Superior temporal gyrus (tissue), 1 donor: ENCODE results near the gene EHMT1.
A peak's percentile ranks its signal among the peaks of the same experiment; 100 is the strongest.

Experiments
- DNase-seq: peaks from one replicate; pipeline ENCODE4 v3.0.0-alpha.2; 2016; ENCODE audit errors: extremely low spot score

The EHMT1 gene

DNA sequence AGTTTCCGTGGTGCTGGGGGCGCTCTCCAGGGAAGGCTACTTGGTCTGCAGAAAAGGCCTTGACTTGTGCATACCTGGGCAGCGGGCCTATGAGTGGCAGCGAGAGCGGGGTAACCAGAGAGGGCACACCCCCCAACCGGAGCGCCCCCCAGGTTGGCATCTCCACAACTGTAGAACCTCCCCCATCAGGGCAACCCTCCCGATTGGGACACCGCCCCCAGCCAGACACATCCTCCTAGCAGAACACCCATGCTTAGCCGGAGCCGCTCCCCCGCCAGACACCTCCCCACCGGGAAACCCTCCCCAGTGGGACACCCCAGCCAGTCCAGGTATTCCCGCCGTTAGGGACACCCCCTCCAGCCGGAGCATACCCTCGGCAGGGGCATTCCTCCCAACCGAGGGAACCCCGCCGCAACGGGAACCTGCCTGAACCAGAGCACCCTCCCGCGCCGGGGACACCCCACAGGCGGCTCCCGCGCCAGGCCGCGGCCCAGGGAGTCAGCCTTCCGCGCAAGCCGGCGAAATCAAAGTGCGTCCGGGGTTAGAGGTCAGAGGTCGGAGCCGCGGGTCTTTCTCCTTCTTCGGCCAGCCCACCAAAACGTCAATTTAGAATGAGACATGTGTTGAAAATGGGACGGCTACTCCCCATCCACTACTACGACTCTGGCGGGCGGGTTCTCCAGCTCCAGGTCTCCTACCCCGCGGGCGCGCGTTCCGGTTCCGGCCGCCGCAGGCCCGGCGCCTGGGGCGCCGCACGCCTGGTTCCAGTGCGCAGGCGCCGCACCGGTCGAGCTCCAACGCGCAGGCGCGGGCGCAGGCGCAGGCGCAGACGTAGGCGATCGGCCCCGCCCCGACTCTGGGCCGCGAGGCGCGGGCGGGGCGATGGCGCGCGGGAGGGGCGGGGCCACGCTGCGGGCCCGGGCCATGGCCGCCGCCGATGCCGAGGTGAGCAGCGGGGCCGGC lies at the start of gene EHMT1:
Gene EHMT1 (plus strand): TSS at position 901 of the 963 bp plus-strand sequence. CDS start 24 bp downstream, at position 925.
- peak; percentile 88 for DNase-seq

DNA sequence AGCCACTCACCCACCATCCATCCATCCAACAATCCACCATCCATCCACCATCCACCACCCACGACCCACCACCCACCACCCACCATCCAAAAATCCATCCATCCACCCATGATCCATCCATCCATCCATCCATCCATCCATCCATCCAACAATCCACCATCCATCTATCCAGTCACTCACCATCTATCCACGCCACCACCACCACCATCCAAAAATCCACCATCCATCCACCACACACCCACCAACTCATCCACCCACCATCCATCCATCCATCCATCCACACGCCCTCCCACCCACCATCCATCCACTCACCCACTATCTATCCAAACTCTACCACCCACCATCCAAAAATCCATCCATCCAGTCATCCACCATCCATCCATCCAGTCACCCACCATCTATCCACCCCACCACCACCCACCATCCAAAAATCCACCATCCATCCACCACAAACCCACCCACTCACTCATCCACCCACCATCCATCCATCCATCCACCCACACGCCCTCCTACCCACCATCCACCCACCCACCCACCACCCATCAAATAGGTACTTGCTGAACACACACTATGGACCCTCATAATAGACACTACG lies 49.1 kb upstream of the EHMT1 start:
- no peak for DNase-seq

DNA sequence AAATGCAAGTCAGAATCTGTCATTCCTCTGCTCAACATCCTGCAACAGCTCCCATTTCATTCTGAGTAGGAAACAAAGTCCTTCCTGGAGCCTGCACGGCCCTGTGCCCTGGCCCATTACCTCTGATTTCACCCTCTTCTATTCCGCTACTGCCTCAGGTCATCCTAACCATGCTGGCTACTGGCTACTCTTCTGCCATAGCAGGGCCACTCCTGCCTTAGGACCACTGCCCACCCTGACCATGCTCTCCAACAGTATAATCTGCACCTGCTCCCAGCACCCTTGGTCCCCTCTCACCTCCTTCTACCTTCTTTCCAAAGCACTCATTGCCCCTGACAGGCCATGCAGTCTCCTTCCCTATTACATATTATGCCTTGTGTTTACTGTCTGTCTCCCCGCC lies 48.2 kb upstream of the EHMT1 start:
- no peak for DNase-seq

DNA sequence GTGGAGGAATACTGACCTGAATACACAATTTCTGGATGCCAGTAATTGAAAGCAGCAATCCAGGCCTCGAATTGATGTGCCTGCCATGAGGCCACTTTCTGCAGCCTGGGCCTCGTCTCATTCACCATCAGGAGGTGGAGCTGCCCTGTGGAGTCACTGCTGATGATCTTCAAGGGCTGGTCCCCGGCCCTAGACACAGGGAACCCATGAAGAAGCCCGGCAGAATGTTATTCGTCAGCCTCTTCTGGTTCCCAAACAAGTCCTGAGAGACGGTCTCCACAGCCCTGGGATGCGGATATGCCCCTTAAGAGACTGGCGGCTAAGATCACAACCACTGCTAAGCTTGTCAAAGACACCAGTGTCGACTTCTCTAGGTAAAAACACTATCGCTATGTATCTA lies 44.6 kb upstream of the EHMT1 start:
- DNase-seq, result no peak

DNA sequence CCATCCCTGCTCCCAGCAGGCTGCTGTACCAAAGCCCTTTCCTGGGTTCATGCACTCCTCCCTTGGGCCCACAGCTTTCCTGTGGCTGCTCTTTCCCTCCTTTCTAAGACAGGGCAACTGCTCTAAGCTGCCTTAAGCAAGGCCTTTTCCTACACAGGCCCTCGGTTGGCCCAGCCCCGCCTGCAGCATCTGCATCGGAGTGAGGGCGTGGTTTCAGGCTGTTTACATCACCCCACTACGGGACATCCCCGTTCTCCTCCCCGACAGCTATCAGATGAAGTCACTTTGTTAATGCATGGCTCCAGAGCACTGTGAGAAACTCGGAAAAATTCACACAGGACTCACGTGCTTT lies 43.5 kb upstream of the EHMT1 start:
- DNase-seq, result peak; percentile 57

DNA sequence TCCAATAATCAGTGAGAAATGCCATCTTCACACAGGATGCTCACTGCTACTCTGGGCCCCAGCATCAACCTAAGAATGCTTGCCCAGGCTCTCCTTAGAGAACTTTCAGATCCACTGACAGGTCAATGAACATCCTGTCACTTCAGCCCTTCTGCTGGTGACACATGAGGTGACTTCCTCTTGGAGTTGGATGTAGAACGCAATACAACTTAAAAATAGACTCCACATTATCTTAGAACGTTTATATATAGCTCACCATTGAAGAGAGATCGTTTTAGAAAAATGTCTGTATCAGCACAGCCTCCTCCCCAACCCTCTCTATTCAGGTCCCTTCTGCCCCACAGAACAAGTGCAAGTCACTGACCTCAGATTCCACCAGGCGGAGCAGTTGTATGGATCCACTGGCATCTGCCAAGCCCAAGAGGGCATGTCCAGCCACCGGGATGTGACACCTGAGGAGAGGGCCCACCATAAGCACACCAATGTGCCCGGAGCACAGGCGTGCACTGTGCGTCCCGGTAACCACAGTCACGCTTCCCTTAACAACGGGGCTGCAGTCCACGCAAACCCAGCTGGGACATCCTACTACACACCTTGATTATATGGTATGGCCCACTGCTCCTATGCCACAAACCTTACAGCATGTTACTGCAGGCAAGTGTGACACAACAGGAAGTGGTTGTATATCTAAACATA lies 42.9 kb upstream of the EHMT1 start:
- DNase-seq, result no peak

DNA sequence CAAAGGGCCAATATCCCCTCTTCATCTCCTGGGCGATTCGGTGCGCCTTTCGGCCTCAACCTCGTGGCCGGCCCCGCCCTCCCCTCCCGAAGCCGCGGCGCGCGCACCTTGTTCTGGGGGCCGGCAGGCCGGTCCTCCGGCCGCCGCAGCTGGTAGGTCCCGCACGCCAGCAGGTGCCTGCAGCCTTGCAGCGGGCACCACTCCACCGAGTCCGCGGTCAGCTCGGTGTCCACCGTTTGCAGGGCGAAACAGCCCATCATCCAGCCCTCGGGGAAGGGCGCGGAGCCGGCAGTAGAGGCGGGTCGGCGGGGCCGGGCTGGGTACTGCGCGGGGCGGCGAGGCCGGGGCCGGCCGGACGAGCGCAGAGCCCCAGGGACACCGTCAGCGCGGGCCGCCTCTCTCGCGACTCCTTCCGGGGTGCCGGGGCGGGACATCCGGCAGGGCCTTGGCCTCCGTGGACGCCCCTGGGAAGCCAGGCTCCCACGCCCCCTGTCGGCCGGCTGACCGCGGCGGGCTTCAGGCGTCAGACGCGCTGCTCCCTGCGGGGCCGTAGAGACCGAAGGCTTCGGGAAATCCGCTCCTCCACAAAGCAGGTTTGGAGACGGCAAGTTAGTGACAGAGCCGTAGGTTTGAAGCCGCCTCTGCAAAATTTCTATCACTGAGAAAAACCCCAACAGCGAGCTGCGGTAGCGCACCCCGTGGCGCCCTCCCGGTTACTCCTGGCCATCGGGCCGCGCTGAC lies 40.1 kb upstream of the EHMT1 start, which contains the start of gene DPH7:
Gene DPH7 (minus strand): TSS at position 408 of the 741 bp plus-strand sequence. CDS start 148 bp downstream, at position 260.
- peak; percentile 97 for DNase-seq

DNA sequence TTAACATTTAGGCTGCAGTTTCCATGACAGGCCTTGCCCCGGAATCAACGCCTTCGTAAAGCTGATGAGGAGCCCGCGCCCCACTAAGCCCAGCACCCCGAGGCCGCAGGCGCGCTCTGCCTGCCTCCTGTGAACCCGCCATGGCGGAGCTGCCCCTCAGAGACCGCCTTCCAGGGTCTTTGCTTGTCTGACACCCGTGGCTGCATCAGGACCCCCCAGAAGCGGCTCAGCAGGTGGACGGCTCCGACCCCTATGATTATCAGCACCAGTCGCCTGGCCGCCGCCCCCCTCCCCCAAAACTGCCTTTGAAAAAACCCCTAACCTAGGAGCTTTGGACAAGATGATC lies 39.6 kb upstream of the EHMT1 start:
- no peak for DNase-seq

DNA sequence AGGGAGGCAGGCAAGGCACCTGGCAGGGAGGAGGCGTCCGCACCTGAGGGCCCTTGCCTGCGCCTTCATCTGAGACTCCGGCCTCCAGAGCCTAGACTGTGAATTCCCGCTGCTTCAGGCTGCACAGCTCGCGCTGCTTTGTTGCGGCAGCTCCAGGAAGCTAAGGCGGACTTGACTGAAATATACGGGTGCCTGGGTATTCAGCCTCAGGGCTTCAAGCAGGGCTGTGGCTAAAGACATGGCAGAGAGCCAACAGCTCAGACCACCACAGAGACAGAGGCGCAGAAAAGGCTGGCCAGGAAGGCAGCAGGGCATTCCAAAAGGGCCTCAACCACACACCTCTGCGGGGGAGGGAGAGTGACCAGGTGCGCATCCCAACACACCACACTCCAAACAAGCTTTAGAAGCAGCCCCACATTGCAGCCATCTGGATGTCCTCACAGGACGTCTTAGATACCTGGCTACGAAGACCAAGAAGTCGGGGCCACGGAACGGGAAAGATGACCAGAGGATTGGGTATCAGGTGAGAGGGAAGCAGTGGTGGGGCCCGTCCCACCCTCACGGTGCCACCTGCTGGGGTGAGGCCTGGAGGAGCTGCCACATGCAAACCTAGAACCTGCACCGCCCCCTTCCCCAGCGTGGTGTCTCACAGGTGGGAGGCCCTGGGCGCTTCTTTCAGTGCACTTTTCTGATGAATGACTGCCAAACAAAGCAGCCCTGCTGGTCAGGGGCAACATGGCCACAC lies 38.4 kb upstream of the EHMT1 start:
- no peak for DNase-seq

DNA sequence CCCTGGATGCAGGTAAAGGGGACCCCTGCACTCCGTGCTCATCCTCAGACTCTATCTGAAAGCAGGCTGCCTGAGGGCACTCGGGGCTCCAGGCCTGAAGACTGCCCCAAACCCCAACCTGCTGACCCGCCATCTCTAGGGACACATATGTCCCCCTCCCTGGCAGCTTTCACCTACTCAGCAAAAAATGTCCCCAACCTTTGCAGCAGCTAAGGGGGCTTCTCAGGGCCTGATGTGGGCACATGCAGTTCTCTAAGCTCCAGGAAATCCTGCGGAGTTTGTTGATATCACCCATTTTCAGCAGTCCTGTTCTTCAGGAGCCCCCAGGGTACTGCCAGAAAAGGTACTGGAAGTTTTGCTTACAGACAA lies 37.9 kb upstream of the EHMT1 start:
- no peak for DNase-seq

DNA sequence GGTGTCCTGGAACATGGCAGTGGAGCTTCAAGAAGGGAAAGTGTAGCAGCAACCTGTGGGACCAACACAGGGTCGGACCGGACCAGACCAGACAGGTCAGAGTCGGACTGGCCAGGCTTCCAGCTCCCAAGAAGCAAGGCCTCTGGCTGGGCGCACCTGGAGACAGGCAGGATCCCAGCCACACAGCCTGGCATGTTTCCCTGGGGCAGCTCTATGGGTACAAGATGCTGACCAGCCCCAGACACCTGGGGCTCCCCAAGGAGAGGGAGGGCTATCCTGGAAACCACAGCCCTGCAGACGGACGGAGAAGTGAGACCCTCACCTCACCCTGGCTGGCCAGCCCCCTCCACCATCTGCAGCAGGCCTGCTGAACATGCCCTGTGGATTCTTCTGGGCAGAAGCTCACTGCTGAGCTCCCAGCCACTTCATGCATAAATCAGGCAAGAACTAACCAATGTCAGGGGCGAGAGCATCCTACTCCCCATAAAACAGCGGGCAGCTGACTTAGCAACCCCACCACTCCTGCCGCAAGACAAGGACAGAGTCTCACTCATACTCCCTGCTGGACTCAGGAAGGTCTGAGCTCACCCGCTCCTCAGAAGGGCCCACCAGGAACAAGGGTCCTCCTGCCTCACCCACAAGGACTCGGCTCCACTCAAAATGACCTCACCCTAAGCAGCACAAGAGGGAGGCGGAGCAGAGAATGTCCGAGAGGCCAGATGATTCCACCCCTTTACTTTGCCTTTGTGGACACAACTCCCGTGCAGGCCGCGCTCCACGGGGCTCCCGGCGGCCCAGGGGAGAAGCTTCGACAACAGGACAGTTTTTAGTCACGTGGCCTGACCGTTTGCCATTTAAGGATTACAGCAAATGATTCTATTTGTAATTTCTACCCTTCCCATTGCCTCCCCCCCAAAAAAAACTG lies 37.2 kb upstream of the EHMT1 start:
- DNase-seq, result no peak

DNA sequence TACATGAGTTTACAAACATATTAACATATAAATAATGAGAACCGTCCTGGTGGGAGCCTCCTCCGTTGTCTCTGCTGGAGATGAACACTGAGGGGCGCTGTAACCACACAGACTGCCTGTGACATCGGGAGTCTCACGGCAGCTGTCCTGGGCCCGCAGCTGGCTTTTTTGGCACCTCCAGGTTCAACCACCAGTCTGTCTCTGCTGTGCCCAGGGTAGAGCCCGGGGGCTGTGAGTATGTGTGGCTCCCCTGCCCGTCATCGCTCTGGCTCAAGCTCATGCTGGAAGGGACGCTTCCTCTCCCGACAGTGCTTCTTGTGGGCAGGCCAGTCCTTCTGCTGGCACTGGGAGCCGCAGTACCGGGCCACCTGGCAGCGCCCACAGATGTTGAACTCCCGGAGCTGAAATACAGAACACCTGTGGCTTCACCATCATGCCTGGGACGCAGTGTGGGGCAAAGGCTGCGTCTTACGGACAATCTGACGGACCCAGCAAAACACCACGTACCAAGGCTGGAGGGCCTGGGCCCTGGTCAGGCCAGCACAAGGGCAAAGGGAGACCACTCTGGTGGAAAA lies 36.4 kb upstream of the EHMT1 start:
- DNase-seq, result no peak

DNA sequence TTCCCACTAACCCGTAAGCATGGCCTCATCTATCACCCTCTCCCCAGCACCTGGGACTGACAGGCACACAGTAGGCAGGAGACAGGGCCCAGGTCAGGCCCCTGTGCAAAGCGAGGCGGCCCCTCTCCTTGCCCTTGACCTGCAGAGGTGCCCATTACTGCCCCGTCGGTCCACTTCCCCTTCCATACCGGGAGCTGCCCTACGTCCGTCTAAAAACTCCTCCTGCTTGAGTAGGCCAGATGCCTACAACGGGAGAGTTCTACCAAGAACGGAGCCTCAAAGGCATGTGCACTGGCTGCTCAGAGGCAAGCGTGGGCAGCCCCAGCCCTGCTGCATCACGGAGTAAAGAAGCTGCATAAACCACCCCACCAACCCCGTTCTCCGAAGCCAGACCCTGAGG lies 35.5 kb upstream of the EHMT1 start:
- no peak for DNase-seq

DNA sequence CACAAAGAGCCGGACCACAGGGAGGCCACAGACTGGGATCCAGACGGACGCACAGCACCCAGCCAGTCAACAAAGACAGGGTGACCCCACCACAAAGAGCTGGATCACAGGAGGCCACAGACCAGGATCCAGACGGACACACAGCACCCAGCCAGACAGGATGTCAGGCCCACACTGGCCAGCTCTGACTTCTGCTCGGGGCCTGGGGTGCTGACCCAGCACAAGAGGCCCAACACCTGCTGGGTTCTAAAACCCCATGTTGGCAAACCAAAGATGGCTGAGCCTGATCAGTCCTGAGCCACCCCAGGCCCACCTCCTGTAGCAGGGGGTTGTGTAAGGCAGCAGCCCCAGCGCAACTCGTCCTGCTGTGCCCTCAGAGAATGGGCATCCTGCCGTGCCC lies 34.8 kb upstream of the EHMT1 start:
- no peak for DNase-seq

DNA sequence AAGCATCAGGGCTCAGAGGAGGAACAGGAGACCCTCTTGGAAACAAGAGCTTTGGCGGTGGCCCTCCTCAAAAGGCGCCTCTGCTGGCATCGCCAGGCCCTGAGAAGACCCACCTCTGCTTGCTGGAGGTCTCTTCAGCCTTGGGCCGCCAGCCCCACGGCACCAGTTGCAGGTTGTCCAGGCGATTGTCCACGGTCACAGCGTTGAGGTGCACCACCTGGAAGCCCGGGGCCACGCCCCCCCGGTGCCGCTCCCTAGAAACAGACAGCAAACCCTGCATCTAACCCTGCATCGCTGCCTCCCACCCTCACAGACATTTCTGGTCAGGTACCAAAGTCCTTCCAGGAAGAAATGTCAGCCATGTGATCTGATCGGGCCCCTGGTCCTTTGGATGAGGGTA lies 32.0 kb upstream of the EHMT1 start:
- no peak for DNase-seq

DNA sequence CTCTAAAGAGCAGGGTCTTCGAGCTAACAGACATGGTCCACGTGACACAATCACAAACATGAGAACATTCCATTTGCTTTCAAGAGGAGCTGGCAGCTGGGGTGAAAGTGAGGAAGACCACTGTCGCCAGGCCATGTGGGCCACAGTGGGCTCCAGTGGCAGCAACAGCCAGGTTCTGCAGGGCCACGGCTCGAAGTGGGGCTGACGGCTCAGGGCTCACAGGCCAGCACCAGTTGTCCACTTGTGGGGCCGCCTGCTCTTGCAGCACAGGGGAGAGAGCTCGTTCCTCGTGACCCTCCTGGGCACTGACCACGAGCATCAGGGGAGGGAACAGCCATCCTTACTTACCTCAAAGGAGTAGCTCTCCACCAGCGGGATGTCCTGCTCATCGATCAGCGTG lies 30.5 kb upstream of the EHMT1 start:
- DNase-seq, result no peak

DNA sequence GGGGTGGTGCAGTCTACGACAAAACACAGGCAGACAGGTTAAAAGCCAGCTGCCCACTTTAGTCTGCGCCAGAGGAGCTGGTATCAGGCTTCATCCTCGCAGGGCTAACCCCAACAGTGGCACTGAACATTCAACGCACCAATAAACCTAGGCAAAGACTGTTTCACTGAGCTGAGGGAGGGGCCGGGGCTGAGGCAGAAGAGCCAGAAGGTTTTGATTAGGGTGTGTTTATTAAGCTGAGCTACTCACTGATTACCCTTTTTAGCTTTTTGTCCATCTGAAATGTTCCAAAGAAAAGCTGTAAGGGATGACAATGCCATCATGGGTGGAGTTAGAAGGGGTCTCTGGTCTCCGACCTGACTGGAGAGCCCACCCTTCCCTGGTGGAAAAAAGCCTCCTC lies 29.9 kb upstream of the EHMT1 start:
- no peak for DNase-seq

DNA sequence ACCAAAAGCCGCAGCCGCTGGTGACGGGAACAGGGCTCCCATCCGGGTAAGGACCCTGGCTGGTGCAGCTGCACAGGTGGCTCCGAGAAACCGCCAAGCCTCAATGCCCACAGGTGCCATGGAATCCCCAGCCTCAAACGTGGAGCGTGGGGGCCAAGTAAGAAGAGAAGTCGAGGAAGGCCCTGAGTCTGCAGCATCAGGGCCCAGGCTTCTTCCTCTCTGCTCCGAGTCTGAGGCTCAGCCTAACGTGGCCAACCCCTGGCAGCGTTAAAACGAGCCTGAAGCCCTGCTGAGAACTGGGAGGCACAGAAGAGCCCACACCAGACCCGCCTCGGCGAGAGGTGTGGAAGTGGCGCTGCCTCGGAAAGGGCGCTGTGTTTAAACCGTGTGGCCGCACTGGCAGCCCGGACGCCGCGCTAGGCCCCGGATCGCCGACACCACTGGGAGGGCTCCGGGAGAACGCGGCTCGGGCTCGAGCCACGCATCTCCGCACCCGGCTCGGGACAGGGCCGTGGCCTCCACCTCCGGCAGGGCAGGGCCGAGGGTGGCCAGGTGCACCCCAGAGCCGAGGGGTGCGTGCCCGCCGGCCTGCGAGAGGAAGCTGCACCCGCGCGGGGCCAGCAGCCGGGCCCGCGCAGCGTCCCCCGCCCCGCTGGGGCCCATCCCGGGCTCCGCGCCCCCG lies 29.2 kb upstream of the EHMT1 start:
- DNase-seq, result no peak

DNA sequence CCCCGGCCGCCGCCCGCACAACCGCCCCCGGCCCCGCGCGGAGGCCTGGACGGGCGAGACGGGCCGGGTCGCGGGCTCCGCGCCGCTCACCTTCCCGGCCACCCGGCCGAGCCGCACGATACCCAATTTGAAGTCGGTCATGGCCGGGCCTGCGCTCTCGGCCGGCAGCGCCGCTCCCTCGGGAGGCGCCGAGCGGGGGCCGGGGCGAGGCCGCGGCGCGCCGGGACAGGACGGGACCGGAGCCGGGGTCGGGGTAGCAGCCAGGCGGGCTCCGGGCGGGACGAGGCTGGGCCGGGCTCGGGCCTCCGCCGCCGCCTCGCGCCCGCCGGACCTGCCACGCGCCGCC lies 28.7 kb upstream of the EHMT1 start:
- no peak for DNase-seq
